ENCODE measurements around the gene COL13A1.

DNA sequence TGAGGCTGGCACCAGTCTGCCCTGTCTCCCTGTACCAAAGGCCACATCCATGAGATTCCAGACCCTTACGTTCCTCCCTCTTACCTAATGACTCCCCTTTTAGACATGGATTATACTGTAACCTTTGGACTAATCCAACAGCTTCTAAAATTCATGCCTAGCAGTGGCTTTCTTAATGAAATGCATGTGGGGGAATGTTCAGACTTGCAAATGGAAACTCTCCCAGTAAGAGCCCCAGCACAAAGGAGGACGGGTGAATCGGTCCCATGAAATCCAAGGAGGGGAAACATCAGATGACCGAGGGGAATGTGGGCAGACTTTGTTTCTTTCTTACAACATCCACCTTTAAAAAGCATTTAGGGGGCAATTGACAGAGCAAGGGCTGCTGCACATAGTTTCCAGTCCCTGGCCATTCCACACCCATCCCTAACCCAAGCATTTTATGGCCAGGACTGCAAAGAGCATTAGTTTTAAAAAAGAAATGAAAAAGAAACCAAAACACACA, 71.5 kb downstream of the COL13A1 start:
- TF ChIP-seq, protein P1, sequence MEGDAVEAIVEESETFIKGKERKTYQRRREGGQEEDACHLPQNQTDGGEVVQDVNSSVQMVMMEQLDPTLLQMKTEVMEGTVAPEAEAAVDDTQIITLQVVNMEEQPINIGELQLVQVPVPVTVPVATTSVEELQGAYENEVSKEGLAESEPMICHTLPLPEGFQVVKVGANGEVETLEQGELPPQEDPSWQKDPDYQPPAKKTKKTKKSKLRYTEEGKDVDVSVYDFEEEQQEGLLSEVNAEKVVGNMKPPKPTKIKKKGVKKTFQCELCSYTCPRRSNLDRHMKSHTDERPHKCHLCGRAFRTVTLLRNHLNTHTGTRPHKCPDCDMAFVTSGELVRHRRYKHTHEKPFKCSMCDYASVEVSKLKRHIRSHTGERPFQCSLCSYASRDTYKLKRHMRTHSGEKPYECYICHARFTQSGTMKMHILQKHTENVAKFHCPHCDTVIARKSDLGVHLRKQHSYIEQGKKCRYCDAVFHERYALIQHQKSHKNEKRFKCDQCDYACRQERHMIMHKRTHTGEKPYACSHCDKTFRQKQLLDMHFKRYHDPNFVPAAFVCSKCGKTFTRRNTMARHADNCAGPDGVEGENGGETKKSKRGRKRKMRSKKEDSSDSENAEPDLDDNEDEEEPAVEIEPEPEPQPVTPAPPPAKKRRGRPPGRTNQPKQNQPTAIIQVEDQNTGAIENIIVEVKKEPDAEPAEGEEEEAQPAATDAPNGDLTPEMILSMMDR (IDR thresholded peaks at IDR 0.05; ENCODE audit: low read depth, low read length, missing input control): no peak
- TF ChIP-seq YY1 (IDR thresholded peaks at IDR 0.05) (no peak), TAF1 (conservative IDR thresholded peaks at IDR 0.05) (no peak), RAD21 (IDR thresholded peaks at IDR 0.05) (no peak), HNF4A (conservative IDR thresholded peaks at IDR 0.05) (no peak)
- TF ChIP-seq, protein P2, sequence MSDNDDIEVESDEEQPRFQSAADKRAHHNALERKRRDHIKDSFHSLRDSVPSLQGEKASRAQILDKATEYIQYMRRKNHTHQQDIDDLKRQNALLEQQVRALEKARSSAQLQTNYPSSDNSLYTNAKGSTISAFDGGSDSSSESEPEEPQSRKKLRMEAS (IDR thresholded peaks at IDR 0.05): no peak
- TF ChIP-seq, protein P3, sequence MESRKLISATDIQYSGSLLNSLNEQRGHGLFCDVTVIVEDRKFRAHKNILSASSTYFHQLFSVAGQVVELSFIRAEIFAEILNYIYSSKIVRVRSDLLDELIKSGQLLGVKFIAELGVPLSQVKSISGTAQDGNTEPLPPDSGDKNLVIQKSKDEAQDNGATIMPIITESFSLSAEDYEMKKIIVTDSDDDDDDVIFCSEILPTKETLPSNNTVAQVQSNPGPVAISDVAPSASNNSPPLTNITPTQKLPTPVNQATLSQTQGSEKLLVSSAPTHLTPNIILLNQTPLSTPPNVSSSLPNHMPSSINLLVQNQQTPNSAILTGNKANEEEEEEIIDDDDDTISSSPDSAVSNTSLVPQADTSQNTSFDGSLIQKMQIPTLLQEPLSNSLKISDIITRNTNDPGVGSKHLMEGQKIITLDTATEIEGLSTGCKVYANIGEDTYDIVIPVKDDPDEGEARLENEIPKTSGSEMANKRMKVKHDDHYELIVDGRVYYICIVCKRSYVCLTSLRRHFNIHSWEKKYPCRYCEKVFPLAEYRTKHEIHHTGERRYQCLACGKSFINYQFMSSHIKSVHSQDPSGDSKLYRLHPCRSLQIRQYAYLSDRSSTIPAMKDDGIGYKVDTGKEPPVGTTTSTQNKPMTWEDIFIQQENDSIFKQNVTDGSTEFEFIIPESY (IDR thresholded peaks at IDR 0.05): no peak
